HG02623 (cell line): Measurements from ENCODE around the gene TMEM89.

Experiments
- ATAC-seq: cut with Tn5 transposase; IDR thresholded peaks from one replicate; pipeline ENCODE4 v1.9.1; 2021; ENCODE audit warnings: moderate library complexity; ENCODE audit not compliant: unreplicated experiment

The TMEM89 gene

DNA sequence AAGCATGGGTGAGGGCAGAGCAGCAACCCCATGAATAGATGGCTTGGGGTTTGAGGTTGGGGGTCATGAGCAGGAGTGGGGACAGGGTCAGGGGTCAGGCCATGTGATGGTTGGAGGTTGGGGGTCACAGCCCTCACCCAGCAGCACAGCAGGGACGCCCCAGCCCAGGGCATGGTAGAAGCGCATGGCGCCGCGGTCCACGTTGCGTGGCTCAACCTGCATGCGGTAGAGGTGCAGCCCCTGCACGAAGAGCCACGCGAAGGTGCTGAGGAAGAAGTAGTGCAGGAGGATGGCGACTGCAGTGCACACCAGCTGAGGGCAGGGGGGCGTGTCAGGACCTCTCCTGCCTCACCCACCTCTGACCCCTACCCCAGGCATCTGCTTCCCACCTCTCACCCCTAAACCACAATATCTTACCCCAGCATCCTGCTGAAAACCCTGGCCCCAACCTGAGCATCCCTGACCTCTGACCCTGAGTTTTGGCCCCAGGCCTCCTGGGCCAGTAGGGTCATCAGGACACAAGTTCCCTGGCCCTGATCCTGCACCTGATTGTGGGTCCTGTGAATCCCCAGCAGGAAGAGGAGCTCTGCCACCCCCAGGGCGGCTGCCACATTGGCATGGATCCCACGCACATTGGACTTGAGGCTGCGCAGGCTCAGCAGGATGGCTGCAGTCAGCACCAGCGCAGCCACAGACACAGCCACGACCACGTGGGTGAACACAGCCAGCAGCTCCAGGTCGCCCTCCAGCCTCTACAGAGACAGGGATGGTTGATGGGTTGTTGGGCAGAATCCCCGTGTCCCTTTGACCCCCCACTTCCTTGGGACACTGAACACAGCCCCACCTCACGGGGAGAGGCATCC, 23.6 kb upstream of the TMEM89 start:
- no peak for ATAC-seq

DNA sequence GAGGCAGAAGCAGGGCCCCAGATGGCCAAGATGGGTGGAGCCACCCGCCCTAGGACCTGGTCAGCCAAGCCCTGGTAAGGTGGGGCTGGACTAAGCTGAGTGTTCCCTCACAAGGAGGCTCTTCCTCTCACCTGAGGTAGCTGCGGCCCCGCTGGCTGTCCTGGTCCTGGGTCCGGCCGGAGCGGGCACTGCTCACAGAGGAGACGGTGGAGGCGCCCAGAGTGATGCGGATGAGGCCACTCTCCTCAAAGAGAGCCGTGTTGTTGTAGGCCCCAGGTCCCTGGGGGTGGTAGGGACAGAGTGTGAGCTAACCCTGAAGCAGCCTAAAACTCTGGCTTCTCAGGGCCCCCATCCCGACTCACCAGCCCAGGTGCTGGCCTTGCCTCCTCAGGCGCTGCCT, 21.0 kb upstream of the TMEM89 start:
- ATAC-seq = no peak

GRCh38 chr3:48641396-48641795, 19.8 kb upstream of the TMEM89 start:
- ATAC-seq = no peak

DNA sequence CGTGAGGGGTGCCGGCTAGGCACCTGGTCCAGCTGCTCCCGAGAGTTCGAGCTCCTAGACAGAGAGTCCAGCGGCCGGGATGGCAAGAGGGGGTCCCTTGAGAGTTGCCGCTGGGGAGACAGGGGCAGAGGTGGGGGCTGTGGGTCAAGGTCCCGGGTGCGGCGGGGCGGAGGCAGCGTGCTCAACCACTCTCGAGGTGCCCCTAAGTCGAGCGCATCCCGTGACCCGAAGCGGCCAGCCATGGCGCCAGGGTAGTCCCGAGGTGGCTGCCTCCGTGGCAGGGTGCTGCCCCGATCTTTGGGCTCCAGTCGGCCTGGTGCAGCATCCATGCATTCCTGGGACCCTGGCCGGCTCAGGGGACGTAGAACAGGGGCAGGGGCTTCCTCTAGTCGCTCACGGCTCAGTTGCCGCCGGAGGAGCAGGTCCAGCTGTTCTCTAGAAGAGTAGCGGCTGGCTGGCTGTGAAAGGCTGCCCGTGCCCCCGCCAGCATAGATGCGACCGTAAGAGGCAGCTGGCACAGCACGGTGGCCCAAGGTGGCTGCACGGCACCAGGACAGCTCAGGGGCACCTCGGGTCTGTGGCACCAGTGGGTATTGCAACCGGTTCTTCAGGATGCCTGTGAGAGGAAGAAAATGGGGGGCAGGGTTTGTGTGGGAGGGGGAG, 18.5 kb upstream of the TMEM89 start:
- ATAC-seq = no peak

DNA sequence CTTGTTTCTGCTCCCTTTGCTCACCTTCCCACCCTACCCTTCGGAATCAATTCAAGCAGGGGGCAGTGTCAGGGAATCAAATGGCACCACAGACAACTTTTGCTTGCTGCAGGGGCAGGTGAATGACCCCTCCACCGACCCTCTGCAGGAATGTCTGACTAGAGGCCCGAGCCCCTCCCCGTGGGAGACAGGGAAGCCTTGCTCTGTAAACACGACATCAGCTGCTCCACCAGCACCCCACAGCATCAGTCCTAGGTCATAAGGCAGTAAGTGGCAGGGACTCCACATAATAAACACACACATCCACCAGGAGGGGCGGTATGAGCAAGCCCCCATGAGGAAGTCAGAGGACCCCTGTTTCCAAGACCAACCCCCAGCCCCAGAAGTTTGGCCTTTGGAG, 15.7 kb upstream of the TMEM89 start:
- ATAC-seq = no peak

- no peak for ATAC-seq
Observed at GRCh38 chr3:48636149-48636655, 14.6 kb upstream of the TMEM89 start.

GRCh38 chr3:48635222-48636021, 13.9 kb upstream of the TMEM89 start, which contains the start of gene SLC26A6:
Gene SLC26A6, minus strand, starts transcription at chr3:48635461. Its CDS starts 68 bp downstream, at chr3:48635393.
- ATAC-seq = peak; percentile 85

GRCh38 chr3:48634661-48635221, 13.2 kb upstream of the TMEM89 start:
- ATAC-seq = peak; percentile 7

- no peak for ATAC-seq
Observed at GRCh38 chr3:48633743-48634142, 12.2 kb upstream of the TMEM89 start.

- ATAC-seq = no peak
Observed at GRCh38 chr3:48633256-48633655, 11.7 kb upstream of the TMEM89 start.

DNA sequence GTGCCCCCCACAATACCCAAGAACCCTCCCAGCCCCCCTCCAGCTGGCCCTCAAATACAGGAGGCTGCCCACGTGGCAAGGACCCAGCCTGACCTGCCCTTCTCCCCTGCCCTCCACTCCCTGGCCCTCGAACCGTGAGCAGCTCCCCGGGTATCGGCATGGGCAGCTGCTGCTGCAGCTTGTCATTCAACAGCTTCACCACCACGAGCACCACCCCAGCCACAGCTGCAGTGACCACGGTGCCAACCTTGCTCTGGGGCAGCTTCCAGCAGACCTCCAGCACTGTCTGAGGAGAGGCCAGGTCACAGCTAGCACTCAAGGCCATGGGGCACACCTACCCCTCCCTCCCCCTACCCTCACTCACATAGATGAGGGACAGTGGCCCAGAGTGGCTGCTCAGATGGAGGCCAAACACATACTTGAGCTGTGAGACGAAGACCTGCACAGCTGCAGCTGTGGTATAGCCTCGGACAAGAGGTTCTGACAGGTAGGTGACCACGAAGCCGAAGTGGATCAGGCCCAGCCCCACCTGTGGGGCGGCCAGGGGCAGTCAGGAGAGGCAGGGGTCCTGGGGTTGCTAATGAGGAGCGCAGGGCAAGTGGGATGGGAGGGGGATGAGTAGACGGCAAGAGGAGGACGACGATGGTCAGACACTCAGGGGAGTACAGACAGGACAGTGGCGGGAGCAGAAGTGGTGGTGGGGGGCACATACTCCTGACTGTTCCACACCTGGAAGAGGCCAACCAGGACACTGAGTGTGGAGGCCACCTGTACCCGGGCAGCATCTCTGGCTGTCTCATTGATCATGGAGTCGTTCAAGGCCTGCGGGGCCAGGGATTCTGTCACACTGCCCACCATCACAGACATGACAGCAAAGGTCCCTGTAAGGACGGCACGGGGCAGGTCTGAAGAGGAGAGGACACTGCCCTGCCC, 10.2 kb upstream of the TMEM89 start:
- no peak for ATAC-seq

DNA sequence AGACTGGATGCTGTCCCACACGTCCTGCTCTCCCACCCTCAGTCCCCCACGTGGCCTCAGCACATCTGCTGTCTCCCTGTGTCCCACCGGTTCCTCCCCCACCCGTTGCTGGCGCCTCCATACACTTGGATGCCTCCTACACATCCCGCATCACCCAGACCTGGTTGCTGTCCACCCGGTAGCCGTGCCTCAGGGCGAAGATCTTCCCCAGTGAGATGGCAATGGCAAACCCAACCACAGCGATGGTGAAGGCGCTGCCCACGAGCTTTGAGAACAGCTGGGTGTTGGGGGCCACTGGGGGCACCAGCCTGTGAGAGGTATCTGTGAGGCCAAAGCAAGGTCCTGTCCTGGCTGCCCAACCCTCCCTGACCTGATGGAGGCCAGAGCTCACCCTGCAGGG, 9.3 kb upstream of the TMEM89 start:
- ATAC-seq = no peak

- no peak for ATAC-seq
Observed at GRCh38 chr3:48630407-48630806, 8.8 kb upstream of the TMEM89 start.

- no peak for ATAC-seq
Observed at GRCh38 chr3:48629894-48630293, 8.3 kb upstream of the TMEM89 start.

DNA sequence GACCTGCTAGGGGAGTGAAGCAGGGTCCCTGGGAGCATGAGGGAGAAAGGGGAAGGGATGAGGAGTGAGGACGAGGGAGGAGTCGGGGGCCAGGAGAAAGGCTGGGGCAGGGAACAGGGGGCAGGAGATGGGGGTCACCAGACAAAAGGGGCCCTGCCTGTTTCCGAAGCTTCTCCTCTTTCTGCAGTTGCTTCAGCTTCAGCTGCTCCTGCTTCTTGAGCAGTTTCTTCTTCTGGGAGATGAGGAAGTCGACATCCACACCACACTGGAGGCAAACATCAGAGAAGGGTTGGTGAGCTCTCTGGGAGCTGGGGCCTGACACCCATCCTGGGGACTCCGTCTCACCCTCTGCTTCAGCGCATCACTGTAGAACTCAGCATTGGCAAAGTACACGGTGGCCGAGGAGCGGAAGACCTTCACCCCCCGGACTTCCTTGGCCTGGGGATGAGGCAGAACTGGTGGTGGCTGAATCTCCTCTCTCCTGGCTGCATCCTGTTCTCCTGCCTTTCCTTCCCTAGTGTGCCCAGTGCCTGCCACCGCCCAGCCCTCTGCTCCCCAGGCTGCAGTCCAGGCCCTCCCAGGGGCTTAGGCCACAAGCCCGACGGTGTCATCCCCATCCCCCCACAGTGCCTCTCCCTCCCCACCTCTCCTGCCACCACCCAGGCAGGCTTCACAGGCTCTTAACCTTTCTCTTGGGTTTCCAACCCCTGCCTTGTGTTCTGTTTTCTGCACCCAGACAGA, 6.9 kb upstream of the TMEM89 start:
- no peak for ATAC-seq

DNA sequence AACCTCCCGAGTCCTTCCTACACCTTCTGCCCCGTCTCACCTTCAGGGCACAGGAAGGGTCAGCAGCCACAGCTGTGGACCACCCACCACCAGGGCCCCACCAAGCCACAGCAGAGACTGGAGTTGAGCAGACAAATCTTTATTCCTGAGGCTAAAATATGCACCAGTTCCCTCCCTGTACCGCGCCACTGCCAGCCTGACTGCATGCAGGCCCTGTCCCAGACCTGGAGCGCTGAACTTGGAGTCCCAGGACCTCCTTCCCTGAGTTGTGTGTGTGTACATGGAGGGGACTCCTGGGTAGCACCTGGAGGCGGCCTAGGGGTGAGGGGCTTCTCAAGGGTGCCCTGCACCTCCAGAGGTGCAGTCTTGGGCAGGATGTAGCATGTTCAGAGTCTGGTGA, 4.0 kb upstream of the TMEM89 start:
- no peak for ATAC-seq

- no peak for ATAC-seq
Observed at GRCh38 chr3:48624767-48625166, 3.2 kb upstream of the TMEM89 start.

DNA sequence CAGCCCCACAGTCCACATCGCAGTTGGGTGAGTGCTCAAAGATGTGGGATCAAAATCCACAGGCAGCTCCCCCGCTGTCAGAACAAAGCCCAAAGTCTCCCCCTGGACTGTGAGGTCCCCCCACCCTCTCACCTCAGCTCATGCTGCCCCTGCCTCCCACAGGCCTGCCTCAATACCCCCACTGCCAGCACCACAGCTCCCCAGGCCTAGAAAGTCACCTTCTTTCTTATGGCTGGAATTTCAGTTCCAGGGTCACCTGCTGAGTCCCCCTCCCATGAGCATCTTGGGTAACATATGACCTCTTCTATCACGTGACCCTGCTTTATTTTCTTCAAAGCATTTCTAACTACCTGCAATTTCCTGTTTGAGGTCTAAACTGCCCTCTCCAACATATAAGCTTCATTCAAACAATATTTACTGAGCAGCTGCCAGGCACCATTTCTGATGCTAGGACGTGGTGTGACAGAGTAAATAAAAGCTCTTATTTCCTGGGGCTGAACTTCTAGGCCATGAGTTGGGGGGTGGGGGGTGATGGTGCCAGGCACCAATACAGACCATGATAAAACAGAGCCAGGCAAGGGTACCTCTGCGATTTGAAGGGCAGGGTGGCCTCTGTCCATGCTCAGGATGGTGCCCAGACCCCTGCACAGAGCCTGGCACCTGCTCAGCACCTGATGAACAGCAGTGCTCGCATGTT, 2.4 kb upstream of the TMEM89 start:
- no peak for ATAC-seq
